BLaER1 treated with 17β-estradiol and CSF1 and Interleukin-3, amounts not matched to agents 10 nM and 100 nM (cell line): Measurements from ENCODE around the gene RITA1.
A peak's percentile ranks its signal among the peaks of the same experiment; 100 is the strongest.

ENCODE experiments used
- H3K27ac ChIP-seq, 11 experiments: shearing (Covaris generic); formaldehyde crosslinking; 2 replicates each; pipeline ENCODE4 v1.8.1; 2022
- H3K27me3 ChIP-seq, 11 experiments: shearing (Covaris generic); formaldehyde crosslinking; 2 replicates each; pipeline ENCODE4 v1.8.1; 2022
- H3K36me3 ChIP-seq, 11 experiments: shearing (Covaris generic); formaldehyde crosslinking; 2 replicates each; pipeline ENCODE4 v1.8.1; 2022
- H3K4me1 ChIP-seq, 10 experiments: shearing (Covaris generic); formaldehyde crosslinking; 2 replicates each; pipeline ENCODE4 v1.8.1; 2022
- H3K4me2 ChIP-seq, 11 experiments: shearing (Covaris generic); formaldehyde crosslinking; 2 replicates each; pipeline ENCODE4 v1.8.1; 2022
- H3K4me3 ChIP-seq, 10 experiments: shearing (Covaris generic); formaldehyde crosslinking; 2 replicates each; pipeline ENCODE4 v1.8.1; 2022
- H3K9ac ChIP-seq, 11 experiments: shearing (Covaris generic); formaldehyde crosslinking; 2 replicates each; pipeline ENCODE4 v1.8.1; 2022
- H3K9me3 ChIP-seq, 11 experiments: shearing (Covaris generic); formaldehyde crosslinking; replicated peaks in 1 of 11; 2 replicates each; pipeline ENCODE4 v1.8.1; 2022
- H4K20me1 ChIP-seq, 11 experiments: shearing (Covaris generic); formaldehyde crosslinking; 2 replicates each; pipeline ENCODE4 v1.8.1; 2022
- Cebpa-rat ChIP-seq, 11 experiments: shearing (Covaris generic); IDR thresholded peaks; 2 replicates each; pipeline ENCODE4 v1.8.1; 2022

Gene RITA1

GRCh38 chr12:113167868-113168267 is 17.7 kb upstream of the RITA1 start:
- no peak for TF ChIP-seq Cebpa-rat (IDR thresholded peaks at IDR 0.05)
- Histone ChIP-seq H3K27me3 (no peaks in the 10 kb centered on the region), H3K9ac (peak overlapping the region in 4 of 11 experiments; percentile 3 to 33 (median 8); a peak in 4 of 22 replicates), H3K36me3 (peaks cover 90 to 100% (median 100%) of the 10 kb centered on the region in 11 experiments), H3K4me1 (peaks cover 30 to 83% (median 54%) of the 10 kb centered on the region in 10 experiments), H3K4me2 (0 out of 22 replicates have a peak overlapping the region, but pooled peaks of 1 of the 11 experiments have one; percentile 2), H3K27ac (peak overlapping the region in 6 of 11 experiments; percentile 7 to 92 (median 38); a peak in 7 of 22 replicates), H3K4me3 (no peak overlapping the region), H3K9me3 (no peaks in the 10 kb centered on the region), H4K20me1 (peaks cover 0 to 54% (median 31%) of the 10 kb centered on the region in 11 experiments; a peak in 15 of 22 replicates)

GRCh38 chr12:113169697-113170096 is 15.8 kb upstream of the RITA1 start:
- H3K4me2 ChIP-seq = peak overlapping the region in 4 of 11 experiments; percentile 36 to 86 (median 82); a peak in 5 of 22 replicates

GRCh38 chr12:113170457-113170856 is 15.1 kb upstream of the RITA1 start:
- Histone ChIP-seq H3K4me2 (peak overlapping the region in 6 of 11 experiments; percentile 70 to 88 (median 85); a peak in 9 of 22 replicates), H3K27me3 (no peaks in the 10 kb centered on the region), H3K4me1 (peaks cover 46 to 86% (median 65%) of the 10 kb centered on the region in 10 experiments), H3K9ac (peak overlapping the region in 6 of 11 experiments; percentile 35 to 78 (median 62); a peak in 8 of 22 replicates), H4K20me1 (peaks cover 0 to 45% (median 18%) of the 10 kb centered on the region in 11 experiments; a peak in 11 of 22 replicates), H3K27ac (peak overlapping the region in 9 of 11 experiments; percentile 9 to 92 (median 71); a peak in 16 of 22 replicates), H3K9me3 (no peaks in the 10 kb centered on the region), H3K4me3 (no peak overlapping the region), H3K36me3 (peaks cover 77 to 100% (median 93%) of the 10 kb centered on the region in 11 experiments)
- TF ChIP-seq Cebpa-rat (IDR thresholded peaks at IDR 0.05) = no peak

More at GRCh38 chr12:113169697-113170096, 15.8 kb upstream of the RITA1 start:
- Histone ChIP-seq H4K20me1 (peaks cover 0 to 45% (median 23%) of the 10 kb centered on the region in 11 experiments; a peak in 11 of 22 replicates), H3K9me3 (no peaks in the 10 kb centered on the region), H3K4me1 (peaks cover 40 to 86% (median 58%) of the 10 kb centered on the region in 10 experiments), H3K9ac (peak overlapping the region in 5 of 11 experiments; percentile 9 to 78 (median 57); a peak in 9 of 22 replicates), H3K27me3 (no peaks in the 10 kb centered on the region), H3K27ac (peak overlapping the region in 8 of 11 experiments; percentile 68 to 92 (median 76); a peak in 15 of 22 replicates), H3K36me3 (peaks cover 84 to 100% (median 98%) of the 10 kb centered on the region in 11 experiments), H3K4me3 (no peak overlapping the region)
- TF ChIP-seq Cebpa-rat (IDR thresholded peaks at IDR 0.05) = no peak

- H3K4me2 ChIP-seq = peak overlapping the region; percentile 70 to 91 (median 85)
- TF ChIP-seq Cebpa-rat (IDR thresholded peaks at IDR 0.05) = no peak
- H3K27me3 ChIP-seq = no peaks in the 10 kb centered on the region
- H3K9ac ChIP-seq = peak overlapping the region in 9 of 11 experiments; percentile 47 to 78 (median 62); a peak in 14 of 22 replicates
- H3K36me3 ChIP-seq = peaks cover 73 to 97% (median 88%) of the 10 kb centered on the region in 11 experiments
- peaks cover 0 to 43% (median 13%) of the 10 kb centered on the region in 11 experiments; a peak in 10 of 22 replicates for H4K20me1 ChIP-seq
- H3K4me1 ChIP-seq = peaks cover 46 to 81% (median 65%) of the 10 kb centered on the region in 10 experiments
- H3K27ac ChIP-seq = peak overlapping the region in 9 of 11 experiments; percentile 57 to 92 (median 71); a peak in 18 of 22 replicates
- H3K4me3 ChIP-seq = peak overlapping the region in 4 of 10 experiments; percentile 10 to 41 (median 14); a peak in 4 of 20 replicates
- H3K9me3 ChIP-seq = no peaks in the 10 kb centered on the region
Measured at GRCh38 chr12:113170926-113171325, 14.6 kb upstream of the RITA1 start.

- peak overlapping the region; percentile 70 to 91 (median 85) for H3K4me2 ChIP-seq
- H3K4me1 ChIP-seq = peaks cover 46 to 81% (median 65%) of the 10 kb centered on the region in 10 experiments
- peaks cover 0 to 39% (median 9%) of the 10 kb centered on the region in 11 experiments; a peak in 10 of 22 replicates for H4K20me1 ChIP-seq
- H3K9me3 ChIP-seq = peaks cover 0 to under 1% (median 0%) of the 10 kb centered on the region in 11 experiments; a peak in 1 of 22 replicates
- peak overlapping the region; percentile 7 to 92 (median 71); a peak in 20 of 22 replicates for H3K27ac ChIP-seq
- no peaks in the 10 kb centered on the region for H3K27me3 ChIP-seq
- peak overlapping the region in 6 of 10 experiments; percentile 10 to 41 (median 15); a peak in 7 of 20 replicates for H3K4me3 ChIP-seq
- TF ChIP-seq Cebpa-rat (IDR thresholded peaks at IDR 0.05) = peak in 8 of 11 experiments; percentile 17 to 89 (median 66); a peak in 13 of 22 replicates
- H3K9ac ChIP-seq = peak overlapping the region in 9 of 11 experiments; percentile 47 to 78 (median 62); a peak in 17 of 22 replicates
- peaks cover 73 to 97% (median 88%) of the 10 kb centered on the region in 11 experiments for H3K36me3 ChIP-seq
Measured at GRCh38 chr12:113171543-113171942, 14.0 kb upstream of the RITA1 start.

- Histone ChIP-seq H3K9me3 (peaks cover 3 to 7% (median 4%) of the 10 kb centered on the region in 11 experiments; a peak in 17 of 22 replicates), H4K20me1 (peaks cover 0 to 39% (median 14%) of the 10 kb centered on the region in 11 experiments; a peak in 10 of 22 replicates), H3K27ac (peak overlapping the region; percentile 7 to 92 (median 71); a peak in 21 of 22 replicates), H3K4me2 (peak overlapping the region; percentile 70 to 91 (median 85)), H3K27me3 (no peaks in the 10 kb centered on the region), H3K4me1 (peaks cover 46 to 81% (median 65%) of the 10 kb centered on the region in 10 experiments), H3K4me3 (peak overlapping the region in 4 of 10 experiments; percentile 10 to 41 (median 25); a peak in 3 of 20 replicates), H3K9ac (peak overlapping the region in 10 of 11 experiments; percentile 43 to 78 (median 58); a peak in 18 of 22 replicates), H3K36me3 (peaks cover 73 to 97% (median 88%) of the 10 kb centered on the region in 11 experiments)
- TF ChIP-seq Cebpa-rat (IDR thresholded peaks at IDR 0.05) = no peak
Measured at GRCh38 chr12:113172185-113172584, 13.3 kb upstream of the RITA1 start.

GRCh38 chr12:113173081-113173698 is 12.3 kb upstream of the RITA1 start:
- Histone ChIP-seq H3K4me2 (peak overlapping the region; percentile 70 to 91 (median 85)), H3K9me3 (peaks cover 8 to 16% (median 13%) of the 10 kb centered on the region in 11 experiments; a peak in 18 of 22 replicates), H3K27ac (peak overlapping the region in 9 of 11 experiments; percentile 57 to 92 (median 71); a peak in 18 of 22 replicates), H4K20me1 (peaks cover 0 to 37% (median 14%) of the 10 kb centered on the region in 11 experiments; a peak in 10 of 22 replicates), H3K4me3 (peak overlapping the region in 5 of 10 experiments; percentile 10 to 41 (median 27); a peak in 8 of 20 replicates), H3K36me3 (peaks cover 73 to 97% (median 88%) of the 10 kb centered on the region in 11 experiments), H3K9ac (peak overlapping the region; percentile 23 to 78 (median 53); a peak in 18 of 22 replicates), H3K27me3 (no peaks in the 10 kb centered on the region), H3K4me1 (peaks cover 46 to 75% (median 65%) of the 10 kb centered on the region in 10 experiments)
- TF ChIP-seq Cebpa-rat (IDR thresholded peaks at IDR 0.05) = no peak
